GM12878 (cell line): ENCODE data around the gene CRYL1.

ENCODE experiments used
- BACH1 ChIP-seq: fragments of 450-650 bp; IDR thresholded peaks from 2 replicates; pipeline ENCODE4 v1.6.1; 2017; ENCODE audit warnings: mild to moderate bottlenecking, borderline replicate concordance
- BHLHE40 ChIP-seq, 2 experiments: fragments of 450-650 bp in 1 of 2; IDR thresholded peaks; 2 replicates each; pipeline ENCODE4 v1.6.1; 2011 to 2017; ENCODE audit warnings: low read depth in 2 of 2, borderline replicate concordance in 1 of 2, improper control_type of control experiment in 1 of 2, low read length in 1 of 2, mild to moderate bottlenecking in 1 of 2
- CBX3 ChIP-seq: fragments of 200-600 bp; sonication (generic); IDR thresholded peaks from 2 replicates; pipeline ENCODE4 v1.6.1; 2016; ENCODE audit warnings: low read depth, borderline replicate concordance
- CHD4 ChIP-seq: fragments of 200-600 bp; sonication (generic); IDR thresholded peaks from 2 replicates; pipeline ENCODE4 v1.6.1; 2016; ENCODE audit warnings: mild to moderate bottlenecking
- EGR1 ChIP-seq, 2 experiments: IDR thresholded peaks; 1 replicate in 1 of 2; 2 replicates in 1 of 2; pipeline ENCODE4 v1.6.1; 2011 to 2012; ENCODE audit warnings: low read depth in 2 of 2, low read length in 2 of 2, borderline replicate concordance in 1 of 2, mild to moderate bottlenecking in 1 of 2, moderate library complexity in 1 of 2
- ELK1 ChIP-seq: IDR thresholded peaks from 2 replicates; pipeline ENCODE4 v1.6.1; 2012; ENCODE audit warnings: low read depth, low read length, improper control_type of control experiment
- FOS ChIP-seq: IDR thresholded peaks from 3 replicates; pipeline ENCODE4 v1.6.1; 2011; ENCODE audit warnings: borderline replicate concordance; ENCODE audit not compliant: insufficient read length; ENCODE audit errors: extremely low read depth
- JUND ChIP-seq: IDR thresholded peaks from 2 replicates; pipeline ENCODE4 v1.6.1; 2012; ENCODE audit warnings: low read depth, mild to moderate bottlenecking, low read length, improper control_type of control experiment, moderate library complexity
- POLR2A ChIP-seq: IDR thresholded peaks from 2 replicates; pipeline ENCODE4 v1.6.1; 2011; ENCODE audit warnings: low read depth, mild to moderate bottlenecking, low read length
- SMAD5 ChIP-seq: IDR thresholded peaks from 2 replicates; pipeline ENCODE4 v1.6.1; 2016; ENCODE audit warnings: antibody characterized with exemption, low read depth
- SPI1 ChIP-seq: IDR thresholded peaks from 2 replicates; pipeline ENCODE4 v1.6.1; 2011; ENCODE audit warnings: low read depth, mild to moderate bottlenecking, low read length, moderate library complexity, borderline replicate concordance; ENCODE audit not compliant: insufficient read depth
- TAF1 ChIP-seq: IDR thresholded peaks from 2 replicates; pipeline ENCODE4 v1.6.1; 2011; ENCODE audit warnings: mild to moderate bottlenecking, low read depth, low read length, borderline replicate concordance
- ZZZ3 ChIP-seq: IDR thresholded peaks from 2 replicates; pipeline ENCODE4 v1.6.1; 2011; ENCODE audit warnings: low read depth; ENCODE audit not compliant: control insufficient read depth, insufficient read length
- TF ChIP-seq, protein P1 (sequence below), 3 experiments: IDR thresholded peaks in 2 of 3; conservative IDR thresholded peaks in 1 of 3; 2 replicates each; pipeline ENCODE4 v1.5.1; 2011; ENCODE audit warnings: low read depth in 3 of 3, low read length in 3 of 3, mild to moderate bottlenecking in 3 of 3, control low read depth in 2 of 3, moderate library complexity in 2 of 3, inconsistent platforms in 1 of 3, mixed read lengths in 1 of 3; ENCODE audit not compliant: control insufficient read depth in 2 of 3, insufficient read depth in 1 of 3; ENCODE audit errors: extremely low read depth in 1 of 3

GRCh38 chr13:20544201-20544923 is 18.7 kb upstream of the CRYL1 start:
- TF ChIP-seq SMAD5: no peak
- no peak for TF ChIP-seq ELK1
- TF ChIP-seq, protein P1, sequence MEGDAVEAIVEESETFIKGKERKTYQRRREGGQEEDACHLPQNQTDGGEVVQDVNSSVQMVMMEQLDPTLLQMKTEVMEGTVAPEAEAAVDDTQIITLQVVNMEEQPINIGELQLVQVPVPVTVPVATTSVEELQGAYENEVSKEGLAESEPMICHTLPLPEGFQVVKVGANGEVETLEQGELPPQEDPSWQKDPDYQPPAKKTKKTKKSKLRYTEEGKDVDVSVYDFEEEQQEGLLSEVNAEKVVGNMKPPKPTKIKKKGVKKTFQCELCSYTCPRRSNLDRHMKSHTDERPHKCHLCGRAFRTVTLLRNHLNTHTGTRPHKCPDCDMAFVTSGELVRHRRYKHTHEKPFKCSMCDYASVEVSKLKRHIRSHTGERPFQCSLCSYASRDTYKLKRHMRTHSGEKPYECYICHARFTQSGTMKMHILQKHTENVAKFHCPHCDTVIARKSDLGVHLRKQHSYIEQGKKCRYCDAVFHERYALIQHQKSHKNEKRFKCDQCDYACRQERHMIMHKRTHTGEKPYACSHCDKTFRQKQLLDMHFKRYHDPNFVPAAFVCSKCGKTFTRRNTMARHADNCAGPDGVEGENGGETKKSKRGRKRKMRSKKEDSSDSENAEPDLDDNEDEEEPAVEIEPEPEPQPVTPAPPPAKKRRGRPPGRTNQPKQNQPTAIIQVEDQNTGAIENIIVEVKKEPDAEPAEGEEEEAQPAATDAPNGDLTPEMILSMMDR (IDR thresholded peaks at IDR 0.05 in 2 of 3, conservative IDR thresholded peaks at IDR 0.05 in 1 of 3; ENCODE audit: control insufficient read depth in 2 of 3, extremely low read depth in 1 of 3, insufficient read depth in 1 of 3, low read depth in 3 of 3, low read length in 3 of 3): no peak
- TF ChIP-seq POLR2A: no peak
- TF ChIP-seq FOS: no peak
- TF ChIP-seq CBX3: no peak
- TF ChIP-seq ZZZ3: no peak
- TF ChIP-seq SPI1: peak; percentile 82
- no peak for TF ChIP-seq EGR1 (IDR thresholded peaks at IDR 0.05; ENCODE audit: borderline replicate concordance in 1 of 2, low read depth in 2 of 2, low read length in 2 of 2)
- TF ChIP-seq TAF1: no peak
- no peak for TF ChIP-seq CHD4
- TF ChIP-seq BHLHE40 (IDR thresholded peaks at IDR 0.05; ENCODE audit: borderline replicate concordance in 1 of 2, low read depth in 2 of 2, low read length in 1 of 2): no peak
- TF ChIP-seq JUND: no peak
- TF ChIP-seq BACH1: no peak
